H1 (cell line): Measurements from ENCODE around the gene SPTB. TPM values are rescaled to one million over a fixed set of nuclear protein-coding genes. Genes with fewer than 3 reads are reported as not detected.

Experiments
- polyA plus RNA-seq, 7 experiments: library from polyadenylated mRNA; depleted of rRNA in 3 of 7; stranded (reverse) in 5 of 7; unstranded in 2 of 7; fragments of >200 nt in 5 of 7; fragments of 200-250 nt in 2 of 7; gene quantifications; 1 replicate in 5 of 7; 2 replicates in 1 of 7; 4 replicates in 1 of 7; pipeline versions ENCODE4 v1.2.1 to v1.2.3, GENCODE V29; 2011 to 2013; ENCODE audit warnings: missing spikeins in 2 of 7, mixed read lengths in 2 of 7
- total RNA-seq: library from RNA; stranded (reverse); fragmentation: NEBNext Ultra II Directional; extraction: Animal tissue kit (Norgen Biotek cat#: 25700); gene quantifications from 2 replicates; pipeline ENCODE4 v1.2.1, GENCODE V29; 2021
- TF ChIP-seq, protein P1 (sequence below): IDR thresholded peaks from 2 replicates; pipeline ENCODE4 v1.6.1; 2012; ENCODE audit warnings: inconsistent platforms

The SPTB gene
- total and polyA plus RNA-seq, 2 of the 8 experiments (the other 6 are each of a cell fraction or from before 2014, with no cell fraction given): 0.30 to 2.4 TPM

GRCh38 chr14:64702493-64703394 lies 177.0 kb downstream of the SPTB start (continued):
- TF ChIP-seq, protein P1, sequence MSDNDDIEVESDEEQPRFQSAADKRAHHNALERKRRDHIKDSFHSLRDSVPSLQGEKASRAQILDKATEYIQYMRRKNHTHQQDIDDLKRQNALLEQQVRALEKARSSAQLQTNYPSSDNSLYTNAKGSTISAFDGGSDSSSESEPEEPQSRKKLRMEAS: peak; percentile 56; the same call in 1 of the 2 replicates
